ENCODE results near the gene PLA1A.
"Not testable (repeated sequence)": the region's sequence is repeated elsewhere in the genome, so short reads cannot be mapped to it uniquely, and the experiment has no call there.

PLA1A gene

GRCh38 chr3:119562307-119562961 is 35.3 kb upstream of the PLA1A start:
- TF ChIP-seq CTCF (IDR thresholded peaks at IDR 0.05; ENCODE audit: insufficient read depth, missing control alignments) = no peak
- DNase-seq (ENCODE audit: insufficient read length, low spot score) (no peak), FAIRE-seq (no peak)

- not testable (repeated sequence) for FAIRE-seq; DNase-seq (ENCODE audit: insufficient read length, low spot score)
Observed at GRCh38 chr3:119563334-119563733, 34.4 kb upstream of the PLA1A start.

GRCh38 chr3:119569156-119569555 is 28.5 kb upstream of the PLA1A start:
- no peak for DNase-seq (ENCODE audit: insufficient read length, low spot score)
- no peak for TF ChIP-seq CTCF (IDR thresholded peaks at IDR 0.05; ENCODE audit: insufficient read depth, missing control alignments)
- no peak for FAIRE-seq

- no peak for DNase-seq (ENCODE audit: insufficient read length, low spot score)
- FAIRE-seq = no peak
- no peak for TF ChIP-seq CTCF (IDR thresholded peaks at IDR 0.05; ENCODE audit: insufficient read depth, missing control alignments)
Observed at GRCh38 chr3:119570229-119570628, 27.5 kb upstream of the PLA1A start.

GRCh38 chr3:119571230-119571629 is 26.5 kb upstream of the PLA1A start:
- no peak for DNase-seq (ENCODE audit: insufficient read length, low spot score)
- no peak for FAIRE-seq
- no peak for TF ChIP-seq CTCF (IDR thresholded peaks at IDR 0.05; ENCODE audit: insufficient read depth, missing control alignments)

GRCh38 chr3:119571688-119572087 is 26.0 kb upstream of the PLA1A start:
- FAIRE-seq (no peak), DNase-seq (ENCODE audit: insufficient read length, low spot score) (no peak)
- TF ChIP-seq CTCF (IDR thresholded peaks at IDR 0.05; ENCODE audit: insufficient read depth, missing control alignments) = no peak

- no peak for TF ChIP-seq CTCF (IDR thresholded peaks at IDR 0.05; ENCODE audit: insufficient read depth, missing control alignments)
Observed at GRCh38 chr3:119575507-119575906, 22.2 kb upstream of the PLA1A start.

More at GRCh38 chr3:119575507-119575906, 22.2 kb upstream of the PLA1A start:
- no peak for FAIRE-seq
- no peak for DNase-seq (ENCODE audit: insufficient read length, low spot score)

Measured in D721Med (cell line).